ENCODE data around the gene RB1.
"Not testable (repeated sequence)": the region's sequence is repeated elsewhere in the genome, so short reads cannot be mapped to it uniquely, and the experiment has no call there.

RB1 gene

GRCh38 chr13:48355524-48355923 lies 52.0 kb downstream of the RB1 start:
- not testable (repeated sequence) for DNase-seq

DNA sequence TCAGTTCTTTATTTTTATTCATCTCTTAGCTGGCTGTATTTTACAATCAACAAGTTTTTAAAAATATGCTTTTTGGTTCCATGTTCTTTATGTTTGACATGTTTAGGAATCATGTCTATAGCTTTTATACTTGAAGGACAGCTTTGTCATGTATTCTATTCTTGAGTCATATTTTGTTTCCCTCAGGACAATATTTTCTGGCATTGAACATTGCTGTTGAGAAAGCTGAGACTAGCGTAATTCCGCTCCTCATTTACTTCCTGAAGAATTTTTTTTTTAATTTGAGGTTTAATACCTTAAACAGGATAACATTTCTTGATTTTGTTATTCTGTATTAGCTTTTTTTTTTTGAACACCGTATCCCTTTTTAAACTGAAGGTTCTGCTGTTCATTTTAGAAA lies 53.2 kb downstream of the RB1 start:
- DNase-seq: no peak

DNA sequence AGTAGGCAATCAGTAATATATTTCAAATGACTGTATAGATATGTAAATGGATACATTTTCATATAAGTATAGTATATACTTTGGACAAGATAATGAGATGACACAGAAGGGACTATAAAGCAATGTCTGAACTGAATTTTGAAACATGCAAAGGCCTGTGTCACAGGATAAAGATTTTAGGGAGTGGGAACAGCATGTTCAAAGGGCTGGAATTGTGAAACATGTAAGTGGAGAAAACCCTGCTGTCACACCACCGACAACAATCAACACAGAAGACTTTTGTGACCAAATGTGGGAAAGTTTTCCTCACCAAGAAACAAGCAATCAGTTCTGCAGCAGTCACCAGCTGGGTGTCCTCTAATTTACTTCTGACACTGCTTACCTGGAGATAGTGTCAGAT lies 66.4 kb downstream of the RB1 start:
- no peak for DNase-seq

DNA sequence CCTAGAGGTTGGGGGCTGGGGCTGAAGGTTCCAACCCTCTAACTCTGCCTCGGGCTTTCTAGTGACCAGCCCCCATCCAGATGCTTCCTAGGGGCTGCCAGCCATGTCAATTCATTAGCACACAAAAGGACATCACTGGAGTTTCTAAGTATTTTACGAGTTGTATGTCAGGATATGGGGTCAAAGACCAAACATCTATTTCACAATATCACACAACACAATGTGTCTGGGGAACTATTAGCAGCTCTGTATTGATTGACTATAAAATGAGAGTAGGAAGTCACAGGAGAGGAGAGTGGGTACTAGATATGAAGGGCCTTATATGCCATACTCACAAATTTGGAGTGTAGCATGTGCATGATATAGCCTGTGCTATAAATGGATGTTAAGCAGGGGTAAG lies 67.3 kb downstream of the RB1 start:
- DNase-seq: no peak

- DNase-seq: no peak
Observed at GRCh38 chr13:48377857-48378256, 74.3 kb downstream of the RB1 start.

DNA sequence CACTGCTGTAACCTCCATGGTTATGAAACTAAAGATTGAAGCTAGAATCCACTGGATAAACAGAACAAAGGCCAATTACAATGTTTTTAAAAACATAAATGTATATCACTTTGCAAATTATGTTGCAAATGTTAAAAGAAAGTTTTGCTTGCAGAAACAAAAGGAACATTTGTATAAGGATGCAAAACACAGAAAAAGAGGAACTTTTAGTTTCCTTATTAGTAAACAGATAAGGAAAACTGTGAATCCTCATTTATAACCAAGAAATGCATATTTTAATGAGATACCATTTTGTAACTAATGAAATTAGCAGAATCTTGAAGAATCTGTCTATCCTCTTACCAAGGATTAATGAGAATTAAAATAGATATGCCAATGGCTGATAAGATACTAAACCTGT lies 77.0 kb downstream of the RB1 start:
- DNase-seq: peak; percentile 59

- no peak for DNase-seq
Observed at GRCh38 chr13:48383384-48383783, 79.8 kb downstream of the RB1 start.

DNA sequence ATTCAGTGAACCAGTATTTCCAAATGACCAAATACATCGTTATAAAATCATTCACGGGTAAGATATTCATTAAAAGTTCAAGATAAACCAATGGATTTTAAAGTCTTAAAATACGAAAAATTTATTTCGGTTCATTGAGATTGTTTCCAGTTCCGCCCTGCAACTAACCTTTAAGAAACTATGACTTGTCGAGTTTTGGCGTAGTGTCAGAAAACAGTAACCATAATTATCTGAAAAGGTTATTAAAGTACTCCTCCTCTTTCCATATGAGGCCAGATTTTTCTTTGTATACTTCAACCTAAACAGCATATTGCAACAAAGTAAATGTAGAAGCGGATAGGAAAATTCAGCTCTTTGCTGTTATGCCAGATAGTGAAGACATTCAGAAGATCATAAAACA lies 83.3 kb downstream of the RB1 start:
- DNase-seq: no peak

DNA sequence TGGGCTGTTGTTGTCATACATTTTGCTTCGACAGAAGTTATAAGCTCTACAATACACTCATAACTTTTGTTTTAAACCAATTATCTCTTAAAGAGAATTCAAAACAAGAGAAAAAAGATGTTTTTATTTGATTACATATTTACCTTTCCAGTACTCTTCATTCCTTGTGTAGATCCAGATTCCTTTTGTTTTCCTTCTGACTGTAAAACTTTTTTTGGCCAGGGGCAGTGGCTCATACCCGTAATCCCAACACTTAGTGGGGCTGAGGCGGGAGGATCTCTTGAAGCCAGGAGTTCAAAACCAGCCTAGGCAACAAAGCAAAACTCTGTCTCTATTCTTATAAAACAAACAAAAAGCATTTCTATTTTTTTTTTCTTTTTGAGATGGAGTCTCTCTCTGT lies 87.7 kb downstream of the RB1 start:
- DNase-seq: no peak

DNA sequence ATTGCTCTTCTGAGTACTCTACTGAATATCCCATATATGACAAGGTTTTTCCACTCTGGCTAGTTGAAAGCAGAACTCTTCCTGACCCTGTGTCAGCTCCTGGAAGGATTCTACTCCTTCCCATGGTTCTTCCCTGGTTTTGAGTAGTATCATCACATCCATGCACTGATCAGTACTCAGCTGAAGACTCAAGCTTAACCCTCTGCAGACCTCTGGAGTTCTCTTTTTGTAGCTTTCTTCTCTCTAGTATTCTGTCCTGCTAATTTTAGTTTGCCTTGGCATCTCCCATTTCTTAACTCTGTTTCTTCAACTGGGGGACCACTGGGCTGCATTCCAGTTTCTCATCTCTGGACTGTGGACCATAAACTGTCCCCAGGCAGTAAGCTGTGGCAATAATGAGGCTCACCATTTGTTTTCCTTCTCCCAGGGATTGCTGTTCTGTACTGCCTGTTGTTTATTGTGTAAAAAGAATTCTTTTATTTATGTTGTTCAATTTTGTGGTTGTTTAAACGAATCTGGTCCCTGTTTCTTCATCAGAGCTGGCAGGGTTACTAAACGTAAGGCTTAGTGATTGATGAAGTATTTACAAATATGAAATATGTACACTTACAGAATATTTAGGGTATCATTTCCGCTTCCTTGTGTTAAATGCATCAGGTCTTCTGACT lies 89.6 kb downstream of the RB1 start:
- DNase-seq: no peak

GRCh38 chr13:48393698-48394085 lies 90.1 kb downstream of the RB1 start:
- DNase-seq: no peak

DNA sequence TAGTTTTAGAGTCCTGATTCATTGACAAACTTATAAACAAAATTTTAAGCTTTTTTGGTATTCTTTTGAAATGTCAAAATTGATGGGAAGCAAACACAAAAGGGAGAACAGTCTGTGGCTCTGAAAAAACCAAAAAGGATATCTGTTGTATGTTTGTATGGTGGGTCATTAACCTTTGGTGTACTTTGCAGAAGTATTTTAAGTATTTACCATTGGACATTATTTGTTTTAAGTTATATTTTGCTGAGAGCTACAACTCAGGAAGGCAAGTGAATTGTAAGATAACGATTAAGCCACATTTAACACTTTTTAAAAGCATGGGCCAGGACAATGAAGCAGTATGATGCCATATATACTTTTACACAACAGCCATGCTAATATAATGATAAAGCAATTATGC lies 94.2 kb downstream of the RB1 start:
- DNase-seq: no peak

- no peak for DNase-seq
Observed at GRCh38 chr13:48398450-48399095, 95.0 kb downstream of the RB1 start.

DNA sequence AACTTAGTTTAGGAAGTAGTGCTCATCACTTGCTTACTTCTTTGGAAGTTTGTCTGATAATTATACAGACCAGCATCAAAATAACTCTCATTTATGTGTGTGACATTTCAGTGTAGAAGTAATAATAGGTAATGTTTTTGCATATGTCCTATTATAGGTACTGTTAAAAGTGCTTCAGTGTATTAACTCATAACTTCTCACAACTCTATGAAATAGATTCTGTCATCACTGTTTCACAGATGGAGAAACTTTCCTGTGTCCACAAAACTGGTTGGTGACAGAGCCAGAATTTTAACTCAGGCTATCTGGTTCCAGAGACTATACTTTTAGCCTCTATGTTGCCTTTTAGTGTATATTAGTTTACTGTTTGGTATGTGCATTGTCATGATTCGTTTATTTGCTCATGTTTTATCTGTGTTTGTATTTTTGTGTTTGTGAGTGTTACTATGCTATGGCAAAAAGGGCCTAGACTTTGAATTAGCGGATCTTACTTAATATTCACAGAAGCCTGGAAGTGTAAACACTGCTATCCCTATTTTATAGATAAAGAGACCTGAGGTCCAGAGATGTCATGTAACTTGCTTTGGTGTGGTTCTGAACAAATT lies 96.6 kb downstream of the RB1 start:
- no peak for DNase-seq

GRCh38 chr13:48400850-48401291 lies 97.3 kb downstream of the RB1 start:
- peak; percentile 47 for DNase-seq

GRCh38 chr13:48401480-48401879 lies 97.9 kb downstream of the RB1 start:
- DNase-seq: peak; percentile 61

GRCh38 chr13:48402325-48402932 lies 98.9 kb downstream of the RB1 start:
- no peak for DNase-seq

GRCh38 chr13:48403151-48403631 lies 99.6 kb downstream of the RB1 start:
- peak; percentile 55 for DNase-seq

DNA sequence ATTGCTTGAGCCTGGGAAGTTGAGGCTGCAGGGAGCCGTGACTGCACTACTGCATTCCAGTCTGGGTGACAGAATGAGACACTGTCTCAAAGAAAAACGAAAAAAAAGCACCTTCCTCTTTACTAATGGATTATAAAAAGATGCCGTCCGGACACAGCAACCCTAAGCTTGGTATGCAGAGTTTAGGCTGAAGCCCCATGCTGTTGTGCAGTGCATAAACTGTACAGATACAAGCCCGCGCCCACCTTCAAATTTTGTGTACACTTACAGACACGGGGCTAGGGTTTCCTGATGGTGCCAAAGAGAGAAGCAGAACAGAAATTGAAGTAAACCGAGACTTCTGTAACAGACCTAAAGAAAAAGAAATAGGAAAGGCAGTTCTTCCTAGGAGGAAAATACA lies 100.4 kb downstream of the RB1 start:
- DNase-seq: no peak

DNA sequence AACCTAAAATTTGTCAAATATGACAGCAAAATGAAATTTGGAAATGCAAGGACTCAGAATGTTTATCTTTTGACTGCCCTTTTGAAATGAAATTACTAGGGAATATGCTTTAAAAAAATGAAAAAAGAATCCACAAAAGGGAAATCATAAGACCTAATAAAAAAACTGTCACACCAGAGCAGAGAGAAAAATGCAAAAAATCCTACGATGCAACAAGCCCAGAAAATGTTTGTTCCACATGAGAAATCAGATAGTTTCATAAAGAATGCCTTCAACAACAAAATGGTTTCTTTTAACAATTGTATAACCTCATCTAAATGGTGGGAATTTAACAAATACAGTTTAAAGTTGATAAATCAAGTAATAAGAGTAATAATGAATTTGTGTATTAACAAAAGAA lies 101.4 kb downstream of the RB1 start:
- DNase-seq: no peak

DNA sequence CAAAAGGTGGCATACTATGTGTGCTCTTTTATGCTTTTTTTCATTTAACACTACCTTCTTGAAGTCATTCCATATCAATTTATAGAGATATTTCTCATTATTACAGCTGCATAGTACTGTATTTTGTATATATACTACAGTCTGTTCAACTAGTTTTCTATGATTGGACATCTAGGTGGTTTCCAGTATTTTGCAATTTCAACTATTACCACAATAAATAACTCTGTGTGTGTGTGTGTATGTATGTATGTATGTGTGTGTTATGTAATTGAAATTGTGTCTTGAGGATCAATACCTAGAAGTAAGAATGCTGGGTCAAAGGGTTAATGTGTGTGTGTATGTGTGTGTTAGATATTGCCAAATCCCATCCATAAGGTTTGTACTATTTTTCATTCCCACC lies 102.3 kb downstream of the RB1 start:
- no peak for DNase-seq

- no peak for DNase-seq
Observed at GRCh38 chr13:48410199-48410598, 106.6 kb downstream of the RB1 start.

DNA sequence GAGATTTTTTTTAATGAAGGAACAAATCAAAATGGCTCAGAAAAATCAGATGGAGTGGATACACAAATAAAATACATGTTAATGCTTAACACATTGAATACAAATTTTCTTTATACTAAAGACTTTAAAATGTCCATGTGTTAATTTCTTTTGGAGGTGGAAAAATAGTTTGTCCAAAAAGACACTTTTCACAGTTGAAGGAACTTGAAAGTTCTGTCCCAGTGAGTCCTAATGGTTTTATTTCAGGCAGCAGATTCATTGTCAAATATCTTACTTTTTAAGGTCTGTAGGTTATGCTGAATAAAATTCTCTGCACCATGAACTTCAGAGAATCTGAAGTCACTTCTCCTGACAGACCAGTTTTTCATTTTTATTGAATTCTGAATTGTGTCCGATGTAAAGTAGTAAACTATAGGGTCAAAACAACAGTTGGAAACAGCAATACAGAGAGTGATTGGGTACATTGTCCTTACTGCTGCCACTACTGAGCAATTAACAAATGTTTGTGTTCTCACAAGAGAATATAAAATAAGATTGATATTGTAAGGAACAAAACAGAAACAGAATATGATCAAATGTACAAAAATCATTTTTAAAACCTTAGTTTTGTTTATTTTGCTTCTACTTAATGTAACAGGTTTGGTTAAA lies 107.7 kb downstream of the RB1 start:
- DNase-seq: no peak
